Lower leg skin (tissue), 3 donors: Measurements from ENCODE around the gene ADM.

Experiments used
- POLR2A ChIP-seq, 2 donors: fragments of 450-650 bp; IDR thresholded peaks; one replicate each; pipeline ENCODE4 v1.6.1; 2016 to 2017; ENCODE audit warnings: antibody characterized with exemption in 2 of 2, mild to moderate bottlenecking in 1 of 2, moderate library complexity in 1 of 2
- TF ChIP-seq, protein P1 (sequence below), 3 donors: fragments of 450-650 bp; IDR thresholded peaks; one replicate each; pipeline ENCODE4 v1.5.1; 2016; ENCODE audit warnings: antibody characterized with exemption in 3 of 3, mild to moderate bottlenecking in 3 of 3, moderate library complexity in 2 of 3

DNA sequence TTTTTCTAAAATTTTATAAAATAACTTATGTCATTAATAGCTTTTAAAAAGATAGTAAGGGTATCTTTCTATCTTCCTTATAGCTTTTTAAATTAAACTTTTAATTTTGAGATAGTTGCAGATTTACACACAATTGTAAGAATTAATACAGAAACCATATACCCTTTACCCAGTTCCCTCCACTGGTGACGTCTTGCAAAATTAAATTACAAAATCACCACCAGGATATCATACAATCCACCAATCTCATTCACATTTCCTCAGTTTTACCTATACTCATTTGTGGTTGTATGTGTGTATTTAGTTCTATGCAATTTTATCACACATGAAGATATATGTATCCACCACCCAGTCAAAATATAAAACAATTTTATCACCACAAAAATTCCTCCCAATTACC, 20.9 kb upstream of the ADM start:
- TF ChIP-seq, protein P1, sequence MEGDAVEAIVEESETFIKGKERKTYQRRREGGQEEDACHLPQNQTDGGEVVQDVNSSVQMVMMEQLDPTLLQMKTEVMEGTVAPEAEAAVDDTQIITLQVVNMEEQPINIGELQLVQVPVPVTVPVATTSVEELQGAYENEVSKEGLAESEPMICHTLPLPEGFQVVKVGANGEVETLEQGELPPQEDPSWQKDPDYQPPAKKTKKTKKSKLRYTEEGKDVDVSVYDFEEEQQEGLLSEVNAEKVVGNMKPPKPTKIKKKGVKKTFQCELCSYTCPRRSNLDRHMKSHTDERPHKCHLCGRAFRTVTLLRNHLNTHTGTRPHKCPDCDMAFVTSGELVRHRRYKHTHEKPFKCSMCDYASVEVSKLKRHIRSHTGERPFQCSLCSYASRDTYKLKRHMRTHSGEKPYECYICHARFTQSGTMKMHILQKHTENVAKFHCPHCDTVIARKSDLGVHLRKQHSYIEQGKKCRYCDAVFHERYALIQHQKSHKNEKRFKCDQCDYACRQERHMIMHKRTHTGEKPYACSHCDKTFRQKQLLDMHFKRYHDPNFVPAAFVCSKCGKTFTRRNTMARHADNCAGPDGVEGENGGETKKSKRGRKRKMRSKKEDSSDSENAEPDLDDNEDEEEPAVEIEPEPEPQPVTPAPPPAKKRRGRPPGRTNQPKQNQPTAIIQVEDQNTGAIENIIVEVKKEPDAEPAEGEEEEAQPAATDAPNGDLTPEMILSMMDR (IDR thresholded peaks at IDR 0.05), result no peak
- no peak for TF ChIP-seq POLR2A (IDR thresholded peaks at IDR 0.05)
